PFSK-1 (cell line): Measurements from ENCODE around the gene SETDB1.

Experiments used
- POLR2AphosphoS5 ChIP-seq: IDR thresholded peaks from 2 replicates; pipeline ENCODE4 v1.6.1; 2012; ENCODE audit warnings: low read depth, mild to moderate bottlenecking, control low read depth, low read length, moderate library complexity
- REST ChIP-seq, 2 experiments: IDR thresholded peaks; 2 replicates each; pipeline versions ENCODE4 v1.6.1 to v1.8.0; 2011 to 2012; ENCODE audit warnings: low read depth in 2 of 2, low read length in 2 of 2, control low read depth in 1 of 2, inconsistent platforms in 1 of 2, mild to moderate bottlenecking in 1 of 2, moderate library complexity in 1 of 2; ENCODE audit not compliant: insufficient read depth in 1 of 2
- SIN3A ChIP-seq: IDR thresholded peaks from 2 replicates; pipeline ENCODE4 v1.6.1; 2012; ENCODE audit warnings: mild to moderate bottlenecking, low read length, moderate library complexity, borderline replicate concordance; ENCODE audit not compliant: insufficient read depth
- TAF1 ChIP-seq: IDR thresholded peaks from 2 replicates; pipeline ENCODE4 v1.6.1; 2012; ENCODE audit warnings: low read length, control low read depth, borderline replicate concordance; ENCODE audit not compliant: insufficient read depth

- TF ChIP-seq SIN3A (no peak), TAF1 (no peak), REST (IDR thresholded peaks at IDR 0.05; ENCODE audit: insufficient read depth in 1 of 2, low read depth in 2 of 2, low read length in 2 of 2) (no peak), POLR2AphosphoS5 (no peak)
These were observed 73.8 kb downstream of the SETDB1 start for GRCh38 chr1:150999926-151000325.
